DMS53 treated with DMSO at 0.1 percent for 48 hours (cell line): Measurements from ENCODE around the gene LAMTOR1.
"Not testable (repeated sequence)": the region's sequence is repeated elsewhere in the genome, so short reads cannot be mapped to it uniquely, and the experiment has no call there.

Experiments
- DNase-seq: peaks from one replicate; lab custom pipeline; 2025; ENCODE audit not compliant: unreplicated experiment; lab: John Stamatoyannopoulos, UW

LAMTOR1 gene

DNA sequence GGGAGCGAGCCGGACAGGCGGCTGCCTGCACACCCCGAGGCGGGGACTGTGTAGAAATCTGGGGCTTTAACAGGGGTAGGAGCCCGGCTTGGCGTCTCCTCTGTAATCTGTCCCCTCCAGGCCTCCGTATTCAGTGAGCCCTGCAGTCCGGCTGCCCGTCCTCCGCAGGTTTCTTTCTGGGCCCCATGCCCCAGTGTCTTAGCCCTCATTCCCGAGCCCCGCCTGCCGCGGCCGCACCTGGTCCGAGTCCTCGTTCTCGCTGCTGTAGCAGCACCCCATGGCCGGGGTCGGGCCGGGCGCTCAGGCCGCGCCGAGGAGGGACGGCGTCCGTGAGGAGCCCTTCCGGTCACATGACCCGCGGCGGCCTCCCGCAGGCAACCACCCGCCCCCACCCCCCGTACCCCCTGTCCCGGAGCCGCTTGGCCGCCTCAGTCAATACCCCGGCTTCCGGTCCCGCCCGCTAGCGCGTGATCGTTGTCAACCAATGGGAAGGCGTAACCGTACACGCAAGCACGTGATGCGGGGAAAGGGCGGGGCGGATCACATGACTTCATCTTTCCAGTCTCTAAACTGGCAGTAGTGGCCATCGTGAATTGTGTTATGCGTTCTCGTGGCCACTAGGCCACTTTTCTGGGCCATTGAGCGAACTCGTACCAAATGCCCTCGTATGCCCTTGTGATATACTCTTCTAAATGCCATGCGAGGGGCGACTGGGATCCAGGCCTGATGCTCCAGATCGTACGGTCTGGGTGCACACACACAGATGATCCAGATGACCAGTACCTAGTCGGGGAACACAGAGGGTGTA, at the start of gene LAMTOR1:
Gene LAMTOR1, minus strand, starts transcription at position 352 of the 808 bp plus-strand sequence. Its CDS starts 73 bp downstream, at position 279.
- DNase-seq = peak; percentile 100

DNA sequence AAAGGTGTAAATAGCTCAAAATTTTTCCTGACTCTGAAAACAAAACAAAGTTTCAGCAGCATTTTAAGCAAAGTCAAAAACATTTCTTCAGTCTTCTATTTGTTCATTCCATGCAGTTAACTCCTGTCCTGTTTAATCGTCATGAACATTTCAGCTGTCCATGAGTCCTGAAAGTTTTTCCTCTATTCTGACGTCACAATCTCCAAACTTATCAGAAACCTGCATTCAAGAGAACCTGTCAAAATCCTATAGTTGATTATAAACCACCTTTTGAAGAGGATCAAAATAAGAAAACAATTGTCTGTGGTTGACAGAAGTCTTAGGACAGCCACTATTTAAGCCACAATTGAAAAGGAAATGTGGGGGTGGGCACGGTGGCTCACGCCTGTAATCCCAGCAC, 47.8 kb upstream of the LAMTOR1 start:
- DNase-seq = no peak

DNA sequence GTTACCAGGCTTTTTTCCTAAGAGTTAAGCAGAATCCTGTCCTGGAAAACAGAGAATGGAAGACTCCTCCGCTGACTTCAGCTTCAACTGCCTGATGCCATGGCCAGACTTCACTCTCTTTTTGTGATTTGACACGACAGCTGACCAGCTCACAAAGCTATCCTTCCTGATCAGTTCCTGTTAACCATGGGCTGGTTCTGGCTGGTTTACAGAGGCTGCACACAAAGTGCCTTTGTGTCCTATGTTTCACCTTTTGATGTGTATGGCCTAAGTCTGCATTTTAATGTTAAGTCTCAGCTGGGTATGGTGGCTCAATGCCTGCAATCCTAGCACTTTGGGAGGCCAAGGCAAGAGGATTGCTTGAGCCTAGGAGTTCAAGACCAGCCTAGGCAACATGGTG, 43.5 kb upstream of the LAMTOR1 start:
- DNase-seq = no peak

DNA sequence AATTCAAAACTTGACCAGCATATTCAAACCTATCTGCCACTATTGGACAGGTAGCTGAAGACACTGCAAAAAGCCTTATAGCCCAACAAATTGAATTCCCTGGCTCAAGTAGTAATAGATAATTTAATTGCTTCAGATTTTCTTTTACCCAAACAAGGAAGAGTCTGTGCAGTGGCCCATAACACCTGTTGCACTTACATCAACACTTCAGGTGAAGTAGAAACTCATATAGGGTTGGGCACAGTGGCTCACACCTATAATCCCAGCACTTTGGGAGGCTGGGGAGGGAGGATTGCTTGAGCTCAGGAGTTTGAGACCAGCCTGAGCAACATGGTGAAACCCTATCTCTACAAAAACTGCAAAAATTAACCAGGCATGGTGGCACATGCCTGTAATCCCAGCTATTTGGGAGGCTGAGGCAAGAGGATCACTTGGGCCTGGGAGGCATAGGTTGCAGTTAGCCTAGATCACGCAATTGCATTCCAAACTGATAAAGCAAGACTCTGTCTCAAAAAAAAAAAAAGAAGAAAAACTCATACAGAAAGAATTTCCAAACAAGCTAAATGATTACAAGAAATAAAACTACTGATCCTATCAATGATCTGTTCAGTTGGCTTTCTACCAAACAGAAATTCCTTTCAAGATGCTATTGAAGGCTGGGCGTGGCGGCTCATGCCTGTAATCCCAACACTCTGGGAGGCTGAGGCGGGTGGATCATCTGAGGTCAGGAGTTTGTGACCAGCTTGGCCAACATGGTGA, 41.9 kb upstream of the LAMTOR1 start:
- no peak for DNase-seq

DNA sequence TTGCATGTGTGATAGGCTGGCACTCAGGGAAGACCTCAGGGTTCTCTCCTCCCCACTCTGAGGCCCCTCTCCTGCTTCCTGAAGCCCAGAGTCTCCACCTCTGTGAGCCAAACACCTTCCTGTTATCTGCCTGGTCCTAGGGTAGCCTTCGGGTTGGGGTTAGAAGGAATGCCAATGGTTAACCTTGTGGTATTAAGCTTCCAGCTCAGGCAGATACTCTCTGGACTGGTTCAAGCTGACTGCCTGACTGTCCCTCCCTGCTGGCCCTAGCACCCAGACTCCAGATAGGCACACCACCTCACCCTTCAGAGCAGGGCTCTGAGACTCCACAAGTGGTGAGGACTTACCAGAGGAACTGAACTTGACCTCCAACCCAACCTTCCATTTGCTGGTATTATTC, 39.4 kb upstream of the LAMTOR1 start:
- DNase-seq = not testable (repeated sequence)

DNA sequence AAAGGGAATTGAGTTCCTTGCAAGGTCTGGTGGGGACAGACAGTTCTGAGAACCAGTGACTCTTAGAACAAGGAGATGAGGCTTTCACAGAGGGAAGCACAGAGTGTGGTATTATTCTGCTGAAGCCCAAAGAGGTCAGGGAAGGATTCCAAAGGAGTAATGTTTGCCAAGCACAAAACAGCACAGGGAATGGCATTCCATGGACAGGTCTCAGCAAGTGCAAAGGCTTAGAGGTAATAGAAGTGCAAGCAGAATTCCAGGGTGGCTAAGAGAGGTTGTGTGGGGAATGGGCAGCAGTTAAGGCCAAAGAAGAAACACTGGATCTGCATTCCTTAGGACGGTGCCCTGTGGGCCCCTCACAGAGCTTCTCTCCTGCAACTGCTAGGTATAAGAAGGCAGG, 39.0 kb upstream of the LAMTOR1 start:
- not testable (repeated sequence) for DNase-seq

DNA sequence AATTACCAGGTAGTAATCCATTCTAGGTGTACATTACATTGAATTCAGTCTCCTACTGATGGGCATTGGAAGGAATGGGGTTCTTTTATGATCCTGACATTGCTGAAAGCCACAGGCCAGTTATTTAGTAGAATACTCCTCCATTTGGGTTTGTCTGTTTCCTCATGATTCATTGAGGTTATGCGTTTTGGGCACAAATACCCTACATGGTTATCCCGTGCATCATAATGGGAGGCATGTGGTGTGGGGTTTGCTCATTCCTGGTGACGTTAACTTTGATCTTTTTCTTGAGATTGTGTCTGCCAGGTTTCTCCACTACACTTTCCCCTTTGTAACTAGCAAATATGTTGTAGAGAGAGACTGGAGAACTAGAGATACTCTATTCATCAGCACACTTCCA, 38.0 kb upstream of the LAMTOR1 start:
- DNase-seq = no peak

DNA sequence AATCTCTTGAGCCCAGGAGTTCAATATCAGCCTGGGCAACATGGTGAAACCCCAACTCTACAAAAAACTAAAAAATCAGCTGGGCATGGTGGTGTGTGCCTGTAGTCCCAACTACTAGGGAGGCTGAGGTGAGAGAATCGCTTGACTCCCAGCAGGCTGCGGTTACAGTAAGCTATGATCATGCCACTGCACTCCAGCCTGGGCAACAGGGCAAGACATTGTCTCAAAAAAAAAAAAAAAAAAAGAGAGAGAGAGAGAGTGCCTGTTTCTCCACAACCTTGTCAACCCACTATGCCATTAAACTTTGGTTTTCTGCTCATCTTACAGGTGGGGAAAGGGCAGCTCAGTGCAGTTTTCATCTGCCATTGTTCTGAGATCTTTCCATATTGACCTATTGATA, 37.6 kb upstream of the LAMTOR1 start:
- DNase-seq = no peak

DNA sequence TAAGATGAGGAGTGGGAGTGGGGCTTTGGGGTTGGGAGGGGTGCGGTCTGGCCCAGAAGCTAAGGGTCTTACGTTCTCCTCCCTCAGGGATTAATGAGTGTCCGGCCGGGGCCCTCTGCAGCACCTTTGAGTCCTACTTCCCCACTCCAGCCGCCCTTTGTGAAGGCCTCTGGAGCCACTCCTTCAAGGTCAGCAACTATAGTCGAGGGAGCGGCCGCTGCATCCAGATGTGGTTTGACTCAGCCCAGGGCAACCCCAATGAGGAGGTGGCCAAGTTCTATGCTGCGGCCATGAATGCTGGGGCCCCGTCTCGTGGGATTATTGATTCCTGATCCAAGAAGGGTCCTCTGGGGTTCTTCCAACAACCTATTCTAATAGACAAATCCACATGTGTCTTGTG, 36.4 kb upstream of the LAMTOR1 start:
- DNase-seq = no peak

DNA sequence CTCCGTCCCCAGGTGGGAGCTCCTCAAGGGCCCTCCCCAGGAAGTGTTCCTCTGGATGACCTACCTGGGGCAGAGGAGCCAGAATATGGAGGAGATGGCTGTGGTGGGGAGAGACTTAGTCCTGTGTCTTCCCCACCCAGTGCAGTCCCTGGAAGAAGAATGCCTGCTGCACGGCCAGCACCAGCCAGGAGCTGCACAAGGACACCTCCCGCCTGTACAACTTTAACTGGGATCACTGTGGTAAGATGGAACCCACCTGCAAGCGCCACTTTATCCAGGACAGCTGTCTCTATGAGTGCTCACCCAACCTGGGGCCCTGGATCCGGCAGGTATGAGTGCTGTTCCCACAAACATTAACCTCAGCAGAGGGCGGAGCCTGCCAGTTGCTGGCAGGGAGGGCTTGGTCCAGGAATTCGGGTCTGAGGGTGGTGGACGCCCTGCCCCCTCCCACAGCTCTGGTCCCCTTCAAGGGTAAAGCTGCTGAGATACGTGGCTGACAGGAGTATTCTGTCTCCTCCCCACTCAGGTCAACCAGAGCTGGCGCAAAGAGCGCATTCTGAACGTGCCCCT, 35.8 kb upstream of the LAMTOR1 start:
- DNase-seq = no peak

DNA sequence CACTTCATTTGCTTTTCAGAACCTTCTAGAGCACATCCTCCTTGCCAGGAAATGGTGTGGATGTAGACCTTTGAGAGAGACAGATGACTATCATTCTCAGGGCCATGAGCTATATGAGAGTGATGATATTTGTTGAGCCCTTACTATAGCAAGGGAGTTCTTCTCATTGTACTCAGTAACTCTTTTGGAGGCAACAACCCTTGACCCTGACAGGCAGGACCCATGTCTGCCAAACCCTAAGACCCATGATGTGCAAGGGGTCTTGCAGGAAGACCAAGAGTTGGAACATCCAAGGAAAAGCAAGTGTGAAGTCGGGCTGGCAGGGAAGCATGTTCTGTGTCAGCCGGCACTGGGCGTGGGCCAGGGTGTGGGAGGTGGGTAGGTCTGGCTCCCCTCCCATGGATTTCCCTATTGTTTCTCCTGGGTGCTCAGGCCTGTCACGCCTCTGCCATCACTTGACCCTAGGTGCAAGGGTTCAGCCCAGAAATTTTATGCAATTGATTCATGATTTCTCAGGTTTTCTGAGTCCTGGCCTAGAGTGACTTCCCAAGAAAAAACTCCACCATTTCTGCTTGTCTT, 33.7 kb upstream of the LAMTOR1 start:
- no peak for DNase-seq

DNA sequence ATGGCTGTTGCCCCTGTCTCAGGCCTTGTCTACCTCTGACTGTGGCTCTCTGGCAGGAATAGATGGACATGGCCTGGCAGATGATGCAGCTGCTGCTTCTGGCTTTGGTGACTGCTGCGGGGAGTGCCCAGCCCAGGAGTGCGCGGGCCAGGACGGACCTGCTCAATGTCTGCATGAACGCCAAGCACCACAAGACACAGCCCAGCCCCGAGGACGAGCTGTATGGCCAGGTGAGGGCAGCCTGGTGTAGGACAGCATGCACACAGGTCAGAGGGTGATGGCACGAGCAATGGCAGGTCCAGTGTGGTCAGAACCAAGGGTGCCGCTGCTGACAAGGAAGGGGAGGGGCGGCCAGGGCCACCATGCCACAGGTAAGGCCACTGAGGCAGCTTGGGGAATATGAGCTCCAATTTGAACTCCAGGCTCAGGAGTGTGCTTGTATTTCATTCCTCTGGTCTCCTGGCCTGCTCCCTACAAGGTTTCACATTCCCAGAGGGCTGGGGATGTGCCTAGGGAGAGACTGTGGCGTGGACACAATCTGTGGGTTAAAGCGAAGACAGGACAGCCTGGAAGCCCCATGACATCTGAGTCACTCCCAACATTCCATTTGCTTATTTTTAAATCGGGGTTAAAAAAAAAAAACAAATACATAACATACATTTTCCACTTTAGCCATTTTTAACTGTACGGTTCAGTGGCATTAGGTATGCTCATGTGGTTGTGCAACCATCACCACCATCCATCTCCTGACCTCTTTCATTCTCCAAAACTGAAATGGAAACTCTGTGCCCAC, 33.0 kb upstream of the LAMTOR1 start:
- no peak for DNase-seq

DNA sequence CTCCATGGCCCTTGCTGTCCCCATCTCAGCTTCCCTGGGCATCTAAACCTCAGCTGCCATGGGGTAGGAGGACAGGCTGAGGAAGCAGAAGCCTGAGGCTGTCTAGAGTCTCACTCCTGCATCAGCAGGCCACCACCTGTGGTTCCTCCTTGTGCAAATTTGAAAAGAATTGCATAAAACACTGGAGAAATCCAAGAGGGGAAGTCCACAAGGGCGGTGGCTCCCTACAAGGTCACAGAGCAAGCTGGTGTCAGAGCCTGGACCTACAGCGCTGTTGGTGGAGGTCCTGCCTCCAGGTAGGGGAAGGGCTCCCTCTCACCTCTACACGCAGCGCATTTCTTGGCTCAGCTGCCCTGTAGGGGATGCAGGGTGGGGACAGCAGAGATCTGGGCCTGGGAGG, 32.4 kb upstream of the LAMTOR1 start, which contains the start of gene FOLR3:
Gene FOLR3, plus strand, starts transcription at position 253 of the 400 bp plus-strand sequence. CDS start 228 bp downstream, outside the sequence.
- not testable (repeated sequence) for DNase-seq

DNA sequence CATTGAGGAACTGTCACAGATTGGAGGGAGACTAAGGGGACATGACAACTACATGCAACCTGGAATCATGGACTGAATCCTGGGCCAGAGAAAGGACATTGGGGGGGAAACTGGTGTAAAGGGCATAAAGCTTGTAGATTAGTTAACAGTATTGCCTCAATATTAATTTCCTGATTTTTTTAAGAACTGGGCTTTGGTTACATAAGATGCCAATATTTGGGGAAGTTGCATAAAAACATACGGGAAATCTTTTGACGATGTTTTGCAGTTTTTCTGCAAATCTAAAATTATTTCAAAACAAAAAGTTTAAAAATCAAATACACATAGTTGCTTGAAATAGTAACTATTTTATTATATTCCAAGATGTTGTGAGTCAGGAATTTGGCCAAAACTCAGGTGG, 29.5 kb upstream of the LAMTOR1 start:
- no peak for DNase-seq

DNA sequence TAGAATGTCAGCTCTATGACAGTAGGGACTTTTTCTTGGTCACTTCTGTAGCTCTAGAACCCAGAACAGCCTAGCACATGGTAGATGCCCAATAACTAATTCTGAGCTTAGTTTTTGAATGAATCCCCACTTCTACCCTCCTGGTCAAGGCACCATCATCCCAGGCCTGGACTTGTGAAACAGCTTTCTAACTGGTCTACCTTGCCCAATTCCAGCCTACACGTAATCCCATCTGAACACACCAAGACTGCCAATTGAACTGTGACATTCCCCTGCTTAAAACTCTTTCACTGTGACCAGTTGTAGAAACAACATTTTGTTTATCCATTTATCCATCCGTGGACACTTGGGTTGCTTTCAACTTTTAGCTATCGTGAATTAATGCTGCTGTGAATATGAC, 26.3 kb upstream of the LAMTOR1 start:
- DNase-seq = no peak

DNA sequence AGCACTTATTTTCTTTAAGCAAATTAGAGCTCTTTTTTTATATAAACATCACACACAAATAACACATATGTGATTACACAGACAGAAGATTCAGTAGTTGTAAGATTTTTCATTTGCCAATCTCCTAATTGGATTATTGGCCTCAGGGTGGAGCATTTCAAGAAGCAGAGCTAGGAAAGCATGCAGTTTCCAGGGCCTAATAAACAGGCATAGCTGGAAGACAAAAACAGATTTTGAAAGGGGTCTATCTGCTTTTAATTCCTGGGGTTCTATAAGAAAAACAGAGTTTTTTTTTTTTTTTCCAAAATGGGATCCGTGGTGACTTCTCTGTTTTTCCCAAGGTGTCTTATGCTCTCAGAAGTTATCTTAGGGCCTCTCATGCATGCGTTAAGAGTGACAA, 24.8 kb upstream of the LAMTOR1 start:
- no peak for DNase-seq

DNA sequence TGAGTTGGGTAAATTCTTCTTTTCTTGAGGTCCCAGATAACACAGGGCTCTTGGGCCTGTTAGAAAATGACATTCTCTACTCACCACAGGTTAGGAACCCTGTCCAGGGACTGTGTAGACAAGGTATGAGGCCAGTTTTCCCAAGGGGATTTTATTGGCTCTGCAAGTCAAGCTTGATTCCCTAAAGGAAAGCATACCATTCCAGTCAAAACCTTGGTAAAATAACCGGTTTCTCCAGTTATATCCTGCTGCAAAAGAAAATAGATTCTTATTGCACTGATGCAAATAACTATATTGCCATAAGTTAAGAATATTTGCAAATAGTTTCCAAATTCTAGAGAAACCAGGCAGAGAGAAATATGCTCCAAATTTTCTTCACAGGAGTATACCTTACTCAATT, 22.9 kb upstream of the LAMTOR1 start:
- no peak for DNase-seq

DNA sequence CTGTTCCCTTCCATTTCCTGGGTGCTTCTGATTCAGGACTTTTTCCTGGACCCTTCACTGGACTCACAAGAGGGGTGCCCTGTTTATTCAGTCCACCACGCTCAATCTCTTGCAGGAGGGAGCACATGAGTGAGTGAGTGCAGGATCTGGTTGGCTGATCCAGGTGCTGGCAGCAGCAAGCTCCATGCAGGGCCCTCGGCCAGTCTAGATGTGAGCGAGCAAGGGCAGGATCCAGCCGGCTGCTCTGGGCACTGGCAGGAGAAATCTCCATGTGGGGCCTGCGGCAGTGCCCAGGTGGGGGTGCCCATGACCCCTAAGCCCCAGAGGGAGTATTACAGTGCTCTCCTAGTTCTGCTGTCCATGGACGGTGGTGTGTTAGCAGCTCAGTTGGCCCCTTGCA, 20.9 kb upstream of the LAMTOR1 start:
- DNase-seq = no peak

DNA sequence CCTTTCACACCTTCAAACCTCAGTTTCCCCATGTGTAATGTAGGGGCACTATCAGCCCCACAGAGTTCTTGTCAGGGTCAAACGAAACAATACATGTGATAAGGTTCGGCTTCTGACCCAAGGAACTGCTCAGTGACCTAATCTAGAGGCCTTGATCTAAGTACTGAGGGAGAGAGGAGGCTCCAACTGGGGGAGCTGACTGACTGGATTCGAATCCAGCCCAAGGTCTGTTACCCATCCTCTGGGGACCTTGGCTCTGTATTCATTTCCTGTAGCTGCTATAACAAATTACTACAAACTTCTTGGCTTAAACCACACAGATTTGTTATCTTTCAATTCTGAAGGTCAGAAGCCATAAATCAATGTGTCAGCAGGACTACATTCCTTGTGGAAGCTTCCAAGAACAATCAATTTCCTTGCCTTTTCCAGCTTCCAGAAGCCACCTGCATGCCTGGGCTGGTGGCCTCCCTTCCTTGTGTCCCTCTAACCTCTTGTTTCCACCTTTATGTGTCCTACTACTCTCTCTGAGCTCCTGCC, 20.1 kb upstream of the LAMTOR1 start:
- DNase-seq = no peak

DNA sequence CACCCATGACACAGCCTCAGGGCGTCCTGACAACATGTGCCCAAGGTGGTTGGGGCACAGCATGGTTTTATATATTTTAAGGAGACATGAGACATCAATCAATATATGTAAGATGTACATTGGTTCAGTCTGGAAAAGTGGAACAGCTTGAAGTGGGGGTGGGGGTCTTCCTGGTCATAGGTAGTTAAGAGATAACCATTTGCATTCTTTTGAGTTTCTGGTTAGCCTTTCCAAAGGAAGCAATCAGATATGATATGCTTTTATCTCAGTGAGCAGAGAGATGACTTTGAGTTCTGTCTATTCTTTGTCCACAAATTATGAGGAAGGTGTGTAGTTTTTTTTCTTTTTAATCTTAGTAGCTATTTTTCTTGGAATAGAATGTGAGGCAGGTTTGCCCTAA, 19.5 kb upstream of the LAMTOR1 start:
- DNase-seq = no peak

DNA sequence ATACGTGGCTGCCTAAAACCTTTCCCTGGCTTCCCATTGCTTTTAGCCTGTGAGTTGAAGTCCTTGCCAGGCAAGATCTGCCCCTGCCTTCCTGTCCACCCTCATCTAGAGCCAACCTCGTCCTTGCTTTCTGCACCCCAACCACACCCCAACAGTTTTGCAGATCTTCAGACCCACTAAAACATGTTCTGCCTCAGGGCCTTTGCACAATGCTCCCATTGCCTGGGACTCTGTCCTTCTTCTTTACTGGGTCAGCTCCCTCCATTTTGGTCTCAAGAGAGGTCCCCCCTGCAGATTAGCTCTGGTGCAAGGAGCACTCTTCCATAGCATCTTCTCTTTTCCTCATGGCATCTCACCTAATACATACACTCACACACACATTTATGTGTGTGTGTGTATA, 17.8 kb upstream of the LAMTOR1 start:
- DNase-seq = no peak
